ENCODE measurements around the gene ATP1A1. TPM values are rescaled to one million over a fixed set of nuclear protein-coding genes. Genes with fewer than 3 reads are reported as not detected.
A peak's percentile ranks its signal among the peaks of the same experiment; 100 is the strongest.

Gene ATP1A1
- total and polyA plus RNA-seq, 2 experiments from 2014 or later, result 665 to 1,350 TPM

DNA sequence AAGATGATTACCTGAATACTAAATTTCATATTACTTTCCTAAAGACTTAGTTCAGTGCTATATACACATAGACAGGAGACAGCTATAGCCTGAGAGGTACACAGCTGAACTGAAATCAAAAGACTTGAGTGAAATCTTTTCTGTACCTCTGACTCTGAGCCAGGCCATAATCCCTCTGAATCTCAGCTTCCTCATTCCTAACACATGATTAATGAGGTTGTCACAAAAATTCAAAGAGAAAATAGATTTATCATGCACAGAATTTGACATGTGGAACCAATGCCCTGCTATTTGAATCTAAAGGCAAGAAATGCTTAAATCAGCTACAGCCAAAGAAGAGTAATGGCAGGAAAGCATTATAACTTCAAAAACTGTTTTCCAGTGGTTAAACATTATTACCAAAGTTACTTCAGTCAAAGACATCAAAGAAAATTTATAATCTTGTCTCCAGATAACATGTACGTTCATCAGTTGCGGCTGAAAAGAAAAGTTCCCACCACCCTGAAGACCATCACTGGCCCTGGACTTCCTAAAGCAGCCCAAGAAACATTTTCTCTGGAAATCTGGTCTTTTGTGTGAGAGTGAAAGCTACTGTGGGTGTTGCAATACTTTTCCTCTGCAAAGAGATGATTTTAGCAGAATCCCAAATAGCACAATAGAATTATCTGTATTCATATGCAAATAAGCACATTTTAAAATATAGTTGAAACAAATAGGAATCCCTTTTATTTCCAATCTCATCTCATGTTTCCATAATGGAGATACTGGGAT is 13.8 kb upstream of the ATP1A1 start:
- H3K4me1 ChIP-seq (ENCODE audit: low read depth), result peaks cover 2% of the 10 kb centered on the region
- H3K27me3 ChIP-seq, result no peaks in the 10 kb centered on the region
- no peaks in the 10 kb centered on the region for H3K9me3 ChIP-seq (ENCODE audit: low read depth)
- no peak overlapping the region for H3K27ac ChIP-seq
- no peak overlapping the region for H3K4me3 ChIP-seq
- TF ChIP-seq, protein P1, sequence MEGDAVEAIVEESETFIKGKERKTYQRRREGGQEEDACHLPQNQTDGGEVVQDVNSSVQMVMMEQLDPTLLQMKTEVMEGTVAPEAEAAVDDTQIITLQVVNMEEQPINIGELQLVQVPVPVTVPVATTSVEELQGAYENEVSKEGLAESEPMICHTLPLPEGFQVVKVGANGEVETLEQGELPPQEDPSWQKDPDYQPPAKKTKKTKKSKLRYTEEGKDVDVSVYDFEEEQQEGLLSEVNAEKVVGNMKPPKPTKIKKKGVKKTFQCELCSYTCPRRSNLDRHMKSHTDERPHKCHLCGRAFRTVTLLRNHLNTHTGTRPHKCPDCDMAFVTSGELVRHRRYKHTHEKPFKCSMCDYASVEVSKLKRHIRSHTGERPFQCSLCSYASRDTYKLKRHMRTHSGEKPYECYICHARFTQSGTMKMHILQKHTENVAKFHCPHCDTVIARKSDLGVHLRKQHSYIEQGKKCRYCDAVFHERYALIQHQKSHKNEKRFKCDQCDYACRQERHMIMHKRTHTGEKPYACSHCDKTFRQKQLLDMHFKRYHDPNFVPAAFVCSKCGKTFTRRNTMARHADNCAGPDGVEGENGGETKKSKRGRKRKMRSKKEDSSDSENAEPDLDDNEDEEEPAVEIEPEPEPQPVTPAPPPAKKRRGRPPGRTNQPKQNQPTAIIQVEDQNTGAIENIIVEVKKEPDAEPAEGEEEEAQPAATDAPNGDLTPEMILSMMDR (IDR thresholded peaks at IDR 0.05; ENCODE audit: low read depth, low read length), result no peak
- H3K36me3 ChIP-seq, result no peaks in the 10 kb centered on the region
- DNase-seq (ENCODE audit: low read depth in 1 of 2, low spot score in 1 of 2), result peak in 1 of 2 donors; percentile 64

DNA sequence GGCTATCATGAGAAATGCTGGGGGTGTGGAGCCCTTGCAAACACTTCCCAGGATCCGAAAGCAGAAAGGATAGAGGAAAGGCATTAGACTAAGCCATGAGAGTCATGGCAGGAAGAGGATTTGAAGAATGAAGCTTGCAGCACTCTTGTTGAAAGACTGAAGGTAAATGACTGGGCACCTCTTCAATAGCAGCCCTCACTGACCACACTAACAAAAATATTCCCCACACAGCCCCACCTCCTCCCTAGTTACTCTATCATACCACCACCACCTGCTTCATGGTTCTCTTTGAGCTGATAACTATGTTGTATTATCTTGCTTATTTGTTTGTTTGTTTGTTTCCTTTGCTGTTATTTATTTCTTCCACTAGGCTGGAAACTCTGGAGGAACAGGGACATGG is 13.2 kb upstream of the ATP1A1 start:
- no peaks in the 10 kb centered on the region for H3K36me3 ChIP-seq
- no peak overlapping the region for H3K27ac ChIP-seq
- no peak for DNase-seq (ENCODE audit: low read depth in 1 of 2, low spot score in 1 of 2)
- H3K27me3 ChIP-seq, result no peaks in the 10 kb centered on the region
- peaks cover 8% of the 10 kb centered on the region for H3K4me1 ChIP-seq (ENCODE audit: low read depth)
- H3K4me3 ChIP-seq, result no peak overlapping the region
- TF ChIP-seq, protein P1 (IDR thresholded peaks at IDR 0.05; ENCODE audit: low read depth, low read length), result no peak
- no peaks in the 10 kb centered on the region for H3K9me3 ChIP-seq (ENCODE audit: low read depth)

DNA sequence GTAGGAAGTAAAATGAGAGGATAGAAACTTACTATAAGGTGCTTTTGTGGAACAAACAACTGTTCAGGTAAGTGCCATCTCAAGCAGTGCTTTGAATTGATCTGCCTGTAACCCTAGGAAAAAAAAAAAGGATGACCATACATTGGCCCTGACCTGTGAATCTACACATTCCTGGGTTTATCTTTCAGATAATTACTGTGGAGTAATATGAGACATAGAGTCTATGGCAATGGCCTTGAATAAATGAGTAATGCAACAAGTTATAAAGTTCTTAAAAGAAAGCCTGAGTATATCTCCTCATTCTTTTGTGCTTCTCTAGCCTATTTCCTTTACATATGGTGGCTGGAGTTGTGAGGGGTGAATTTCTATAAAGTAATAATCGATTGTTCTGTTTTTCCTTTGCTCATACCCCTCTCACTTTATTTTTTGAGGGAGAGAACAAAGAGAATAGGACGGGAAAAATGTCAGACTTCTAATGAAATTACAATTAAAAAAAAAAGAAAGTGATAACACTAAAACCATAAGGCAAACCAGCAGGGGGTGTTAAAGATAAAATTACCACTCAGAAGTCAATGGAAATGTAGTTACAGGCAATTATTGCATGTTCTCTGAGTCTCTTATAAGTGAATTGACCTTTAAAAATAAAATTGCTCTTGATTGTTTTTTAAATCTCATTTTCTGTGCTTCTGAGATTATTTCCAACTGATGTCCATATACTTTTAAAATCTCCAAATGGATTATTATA is 12.4 kb upstream of the ATP1A1 start:
- TF ChIP-seq, protein P1 (IDR thresholded peaks at IDR 0.05; ENCODE audit: low read depth, low read length), result peak; percentile 32
- Histone ChIP-seq H3K4me3 (no peak overlapping the region), H3K27me3 (no peaks in the 10 kb centered on the region), H3K36me3 (no peaks in the 10 kb centered on the region), H3K9me3 (ENCODE audit: low read depth) (no peaks in the 10 kb centered on the region), H3K4me1 (ENCODE audit: low read depth) (peaks cover 16% of the 10 kb centered on the region), H3K27ac (no peak overlapping the region)
- DNase-seq (ENCODE audit: low read depth in 1 of 2, low spot score in 1 of 2), result peak in 1 of 2 donors; percentile 55

DNA sequence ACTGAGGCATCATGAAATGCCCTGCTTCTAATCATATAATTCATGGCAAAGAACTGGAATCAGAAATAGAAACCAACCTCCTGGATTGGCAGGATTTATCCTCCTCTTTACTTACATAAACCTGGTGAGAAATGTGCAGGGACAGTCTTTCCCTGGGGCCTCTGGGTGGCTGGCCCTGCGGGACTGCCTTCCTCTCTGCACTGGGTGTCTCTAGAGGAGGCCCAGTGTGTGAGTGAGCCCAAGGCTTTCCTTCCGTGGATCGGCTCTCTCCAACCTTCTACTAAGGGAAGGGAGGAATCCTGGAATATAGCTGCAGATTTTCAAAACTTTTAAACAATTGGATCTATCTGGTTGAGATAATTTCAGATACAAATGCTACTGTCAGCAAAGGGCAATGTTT is 11.4 kb upstream of the ATP1A1 start:
- no peak overlapping the region for H3K27ac ChIP-seq
- TF ChIP-seq, protein P1 (IDR thresholded peaks at IDR 0.05; ENCODE audit: low read depth, low read length), result no peak
- DNase-seq (ENCODE audit: low read depth in 1 of 2, low spot score in 1 of 2), result no peak
- peaks cover 26% of the 10 kb centered on the region for H3K4me1 ChIP-seq (ENCODE audit: low read depth)
- no peak overlapping the region for H3K4me3 ChIP-seq
- H3K9me3 ChIP-seq (ENCODE audit: low read depth), result no peaks in the 10 kb centered on the region
- H3K27me3 ChIP-seq, result no peaks in the 10 kb centered on the region
- no peaks in the 10 kb centered on the region for H3K36me3 ChIP-seq

DNA sequence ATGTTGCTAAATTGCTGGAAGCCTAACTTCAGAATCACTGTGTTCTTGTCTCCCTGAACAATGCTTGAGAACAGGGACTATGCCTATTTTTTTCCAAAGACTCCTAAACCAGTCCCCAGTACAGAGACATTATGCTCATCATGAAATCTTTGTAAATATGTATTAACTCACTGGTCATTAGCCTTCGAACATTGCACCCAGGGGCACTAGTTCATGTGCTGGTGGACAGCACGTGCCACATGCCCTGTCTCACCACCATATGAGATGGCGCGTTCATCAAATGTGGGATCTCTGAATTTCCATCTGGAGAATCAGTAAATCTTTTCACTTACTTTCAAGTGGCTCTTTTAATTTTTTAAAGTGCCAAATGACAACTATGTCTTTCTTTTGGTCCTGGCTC is 11.0 kb upstream of the ATP1A1 start:
- H3K27me3 ChIP-seq, result no peaks in the 10 kb centered on the region
- TF ChIP-seq, protein P1 (IDR thresholded peaks at IDR 0.05; ENCODE audit: low read depth, low read length), result no peak
- no peaks in the 10 kb centered on the region for H3K9me3 ChIP-seq (ENCODE audit: low read depth)
- H3K4me1 ChIP-seq (ENCODE audit: low read depth), result peaks cover 26% of the 10 kb centered on the region
- no peak overlapping the region for H3K4me3 ChIP-seq
- DNase-seq (ENCODE audit: low read depth in 1 of 2, low spot score in 1 of 2), result no peak
- H3K36me3 ChIP-seq, result no peaks in the 10 kb centered on the region
- no peak overlapping the region for H3K27ac ChIP-seq

All from cardiac muscle cell (in vitro differentiated cells and primary cell).